H1 (cell line): ENCODE data around the gene NUBP1. TPM values are rescaled to one million over a fixed set of nuclear protein-coding genes. Genes with fewer than 3 reads are reported as not detected.

Experiments used
- CTCF ChIA-PET: fragments of 300-600 bp; sonication (Branson Sonifier 250); formaldehyde crosslinking; loops from one replicate; lab custom pipeline; 2021; ENCODE audit not compliant: partially characterized antibody; lab: Charles Lee
- POLR2A ChIA-PET: fragments of 300-600 bp; sonication (Branson Sonifier 250); formaldehyde crosslinking; loops from one replicate; lab custom pipeline; 2021; ENCODE audit warnings: inconsistent platforms; ENCODE audit not compliant: partially characterized antibody; lab: Charles Lee
- DNase-seq, 2 experiments: peaks; one replicate each; pipeline versions ENCODE4 v3.0.0 to v3.0.0-alpha.2; 2010 to 2022; ENCODE audit warnings: low spot score in 2 of 2, low read depth in 1 of 2, mixed read lengths in 1 of 2
- FAIRE-seq: peaks from 2 replicates; lab custom pipeline; 2011; peaks lifted over from hg19 to GRCh38; lab: Jason Lieb, UNC
- H2AFZ ChIP-seq: 2 replicates; pipeline ENCODE4 v1.8.1; 2012; ENCODE audit warnings: low read length, inconsistent platforms
- H2AK5ac ChIP-seq: 2 replicates; pipeline ENCODE4 v1.6.1; 2013; ENCODE audit warnings: low read depth, low read length
- H2BK120ac ChIP-seq: replicated peaks from 2 replicates; pipeline ENCODE3; 2013; ENCODE audit warnings: low read depth, low read length, inconsistent platforms
- H2BK12ac ChIP-seq: 2 replicates; pipeline ENCODE4 v1.6.1; 2013; ENCODE audit warnings: low read depth, low read length
- H2BK15ac ChIP-seq: 2 replicates; pipeline ENCODE4 v1.6.1; 2013; ENCODE audit warnings: low read length
- H2BK20ac ChIP-seq: 2 replicates; pipeline ENCODE4 v1.6.1; 2013; ENCODE audit warnings: low read length
- H2BK5ac ChIP-seq: 2 replicates; pipeline ENCODE4 v1.6.1; 2013; ENCODE audit warnings: low read depth, low read length
- H3K14ac ChIP-seq: 2 replicates; pipeline ENCODE4 v1.6.1; 2013; ENCODE audit warnings: inconsistent platforms; ENCODE audit not compliant: insufficient read length
- H3K18ac ChIP-seq: 2 replicates; pipeline ENCODE4 v1.6.1; 2013; ENCODE audit warnings: low read length; ENCODE audit errors: extremely low read depth
- H3K23ac ChIP-seq: 2 replicates; pipeline ENCODE4 v1.6.1; 2013; ENCODE audit warnings: inconsistent platforms; ENCODE audit not compliant: insufficient read length
- H3K23me2 ChIP-seq: 2 replicates; pipeline ENCODE4 v1.6.1; 2013; ENCODE audit warnings: low read depth, low read length
- H3K27ac ChIP-seq: 2 replicates; pipeline ENCODE4 v1.6.1; 2011; ENCODE audit warnings: low read depth, low read length, inconsistent platforms
- H3K27me3 ChIP-seq, 4 experiments: replicated peaks in 1 of 4; 1 replicate in 1 of 4; 2 replicates in 3 of 4; pipeline versions ENCODE4 v1.6.1 to v1.8.1; 2011 to 2013; ENCODE audit warnings: low read length in 3 of 4, mild to moderate bottlenecking in 3 of 4, inconsistent platforms in 2 of 4, mixed read lengths in 2 of 4, moderate library complexity in 1 of 4; ENCODE audit not compliant: control insufficient read depth in 3 of 4, insufficient read depth in 3 of 4; ENCODE audit errors: extremely low read depth in 1 of 4
- H3K36me3 ChIP-seq, 4 experiments: 2 replicates each; pipeline versions ENCODE4 v1.6.1 to v1.8.1; 2011 to 2013; ENCODE audit warnings: mild to moderate bottlenecking in 4 of 4, low read length in 3 of 4, moderate library complexity in 2 of 4, control low read depth in 1 of 4, inconsistent platforms in 1 of 4; ENCODE audit not compliant: insufficient read depth in 4 of 4, control insufficient read depth in 2 of 4
- H3K4ac ChIP-seq: replicated peaks from 2 replicates; pipeline ENCODE3; 2013; ENCODE audit warnings: low read length, low read depth, mixed read lengths, inconsistent platforms; ENCODE audit not compliant: insufficient read length
- H3K4me1 ChIP-seq, 4 experiments: replicated peaks in 1 of 4; 1 replicate in 1 of 4; 2 replicates in 3 of 4; pipeline versions ENCODE4 v1.6.1 to v1.8.1; 2011 to 2013; ENCODE audit warnings: low read length in 3 of 4, inconsistent platforms in 2 of 4, mixed read lengths in 1 of 4; ENCODE audit not compliant: insufficient read depth in 4 of 4, control insufficient read depth in 3 of 4
- H3K4me2 ChIP-seq, 2 experiments: 2 replicates each; pipeline versions ENCODE4 v1.6.1 to v1.8.1; 2011 to 2013; ENCODE audit warnings: low read depth in 2 of 2, low read length in 2 of 2, control low read depth in 1 of 2, inconsistent platforms in 1 of 2, mild to moderate bottlenecking in 1 of 2; ENCODE audit not compliant: insufficient read depth in 1 of 2
- H3K4me3 ChIP-seq, 4 experiments: fragments of 200-600, 300-600 bp in 1 of 4; sonication (generic), shearing (Covaris generic), sonication (Bioruptor Twin) in 1 of 4; 2 replicates each; pipeline versions ENCODE4 v1.5.1 to v1.8.1; 2011 to 2016; ENCODE audit warnings: low read length in 4 of 4, low read depth in 3 of 4, control low read depth in 2 of 4, inconsistent platforms in 2 of 4, mild to moderate bottlenecking in 2 of 4, mixed read lengths in 1 of 4, moderate library complexity in 1 of 4; ENCODE audit not compliant: insufficient read depth in 2 of 4; ENCODE audit errors: extremely low read depth in 1 of 4
- H3K56ac ChIP-seq: replicated peaks from 2 replicates; pipeline ENCODE3; 2013; ENCODE audit warnings: low read depth, mild to moderate bottlenecking, mixed read lengths, low read length, inconsistent platforms; ENCODE audit not compliant: insufficient read length
- H3K79me1 ChIP-seq: 2 replicates; pipeline ENCODE4 v1.6.1; 2013; ENCODE audit warnings: low read depth, low read length, control low read depth
- H3K79me2 ChIP-seq, 2 experiments: 2 replicates each; pipeline versions ENCODE4 v1.6.1 to v1.8.1; 2012 to 2013; ENCODE audit warnings: low read length in 2 of 2, mild to moderate bottlenecking in 2 of 2, inconsistent platforms in 1 of 2; ENCODE audit not compliant: insufficient read depth in 2 of 2, control insufficient read depth in 1 of 2
- H3K9ac ChIP-seq, 4 experiments: replicated peaks in 1 of 4; 1 replicate in 1 of 4; 2 replicates in 3 of 4; pipeline versions ENCODE4 v1.6.1 to v1.8.1; 2011 to 2013; ENCODE audit warnings: low read depth in 3 of 4, low read length in 3 of 4, control low read depth in 2 of 4, mild to moderate bottlenecking in 2 of 4, moderate library complexity in 2 of 4, inconsistent platforms in 1 of 4; ENCODE audit errors: extremely low read depth in 1 of 4
- H3K9me3 ChIP-seq, 2 experiments: 2 replicates each; pipeline versions ENCODE4 v1.6.1 to v1.8.1; 2012 to 2013; ENCODE audit warnings: mild to moderate bottlenecking in 2 of 2, moderate library complexity in 2 of 2, control low read depth in 1 of 2, inconsistent platforms in 1 of 2, low read depth in 1 of 2, low read length in 1 of 2, mixed read lengths in 1 of 2; ENCODE audit not compliant: insufficient read depth in 2 of 2
- H4K20me1 ChIP-seq, 2 experiments: replicated peaks in 1 of 2; 2 replicates each; pipeline versions ENCODE3 to v1.8.1; 2011 to 2013; ENCODE audit warnings: inconsistent platforms in 2 of 2, low read length in 2 of 2, mild to moderate bottlenecking in 1 of 2; ENCODE audit not compliant: insufficient read depth in 2 of 2, control insufficient read depth in 1 of 2
- H4K5ac ChIP-seq: 2 replicates; pipeline ENCODE4 v1.6.1; 2013; ENCODE audit warnings: low read length, low read depth, mixed read lengths, inconsistent platforms; ENCODE audit not compliant: insufficient read length
- H4K8ac ChIP-seq: 2 replicates; pipeline ENCODE4 v1.8.0; 2013; ENCODE audit warnings: mild to moderate bottlenecking, moderate library complexity, low read length, inconsistent platforms; ENCODE audit not compliant: insufficient read depth; ENCODE audit errors: extremely low read depth
- H4K91ac ChIP-seq: replicated peaks from 2 replicates; pipeline ENCODE3; 2013; ENCODE audit warnings: low read length, mixed read lengths, inconsistent platforms; ENCODE audit not compliant: insufficient read length
- ATF2 ChIP-seq: IDR thresholded peaks from 2 replicates; pipeline ENCODE4 v1.6.1; 2012; ENCODE audit warnings: low read length, inconsistent platforms
- CBX5 ChIP-seq: fragments of 300-800, 300-1000 bp; sonication (generic); IDR thresholded peaks from 2 replicates; pipeline ENCODE4 v1.7.1; 2016; ENCODE audit warnings: antibody characterized with exemption, low read length, low read depth
- CEBPB ChIP-seq: IDR thresholded peaks from 2 replicates; pipeline ENCODE4 v1.6.1; 2012; ENCODE audit warnings: low read depth, low read length
- CHD1 ChIP-seq: IDR thresholded peaks from 2 replicates; pipeline ENCODE4 v1.6.1; 2012; ENCODE audit warnings: low read depth, low read length, improper control_type of control experiment
- CHD2 ChIP-seq: IDR thresholded peaks from 2 replicates; pipeline ENCODE4 v1.6.1; 2012; ENCODE audit warnings: low read length, improper control_type of control experiment
- GABPA ChIP-seq: IDR thresholded peaks from 2 replicates; pipeline ENCODE4 v1.6.1; 2011; ENCODE audit warnings: mild to moderate bottlenecking, low read length, moderate library complexity, borderline replicate concordance; ENCODE audit not compliant: insufficient read depth
- HDAC6 ChIP-seq: IDR thresholded peaks from one replicate; pipeline ENCODE4 v1.7.1; 2012; ENCODE audit warnings: low read depth, mild to moderate bottlenecking, inconsistent platforms, low read length, moderate library complexity
- KDM1A ChIP-seq: fragments of 200-600, 300-600 bp; sonication (generic); IDR thresholded peaks from 2 replicates; pipeline ENCODE4 v1.7.1; 2016; ENCODE audit warnings: mild to moderate bottlenecking, low read length, borderline replicate concordance
- NRF1 ChIP-seq: IDR thresholded peaks from 2 replicates; pipeline ENCODE4 v1.6.1; 2011; ENCODE audit warnings: mild to moderate bottlenecking, low read depth, low read length, improper control_type of control experiment
- RNF2 ChIP-seq: fragments of 200-900, 300-1000 bp; sonication (generic); IDR thresholded peaks from 2 replicates; pipeline ENCODE4 v1.7.1; 2016; ENCODE audit warnings: borderline replicate concordance, low read depth, mild to moderate bottlenecking, antibody characterized with exemption, low read length; ENCODE audit not compliant: poor library complexity, severe bottlenecking; ENCODE audit errors: missing control alignments
- SP2 ChIP-seq: IDR thresholded peaks from 2 replicates; pipeline ENCODE4 v1.6.1; 2012; ENCODE audit warnings: mild to moderate bottlenecking, low read length, inconsistent platforms
- USF2 ChIP-seq: IDR thresholded peaks from 2 replicates; pipeline ENCODE4 v1.6.1; 2011; ENCODE audit warnings: low read length, improper control_type of control experiment
- WGBS, 2 experiments: shearing (Covaris generic) in 1 of 2; methylation state at CpG; one replicate each; pipeline versions ENCODE4 v1.1.6 to v1.1.7; 2013 to 2015; ENCODE audit warnings: low lambda C conversion rate in 2 of 2, mixed read lengths in 2 of 2, inconsistent platforms in 1 of 2, low coverage in 1 of 2, missing lambda C conversion rate in 1 of 2; ENCODE audit not compliant: insufficient replicate concordance in 2 of 2, insufficient coverage in 1 of 2, insufficient read length in 1 of 2; ENCODE audit errors: extremely low coverage in 1 of 2, missing lambda C conversion rate in 1 of 2; 5-methylcytosine and 5-hydroxymethylcytosine counted together
- polyA plus RNA-seq, 7 experiments: library from polyadenylated mRNA; depleted of rRNA in 3 of 7; stranded (reverse) in 5 of 7; unstranded in 2 of 7; fragments of >200 nt in 5 of 7; fragments of 200-250 nt in 2 of 7; gene quantifications; 1 replicate in 5 of 7; 2 replicates in 1 of 7; 4 replicates in 1 of 7; pipeline versions ENCODE4 v1.2.1 to v1.2.3, GENCODE V29; 2011 to 2013; ENCODE audit warnings: missing spikeins in 2 of 7, mixed read lengths in 2 of 7
- total RNA-seq: library from RNA; stranded (reverse); fragmentation: NEBNext Ultra II Directional; extraction: Animal tissue kit (Norgen Biotek cat#: 25700); gene quantifications from 2 replicates; pipeline ENCODE4 v1.2.1, GENCODE V29; 2021

The NUBP1 gene
- total and polyA plus RNA-seq, 2 of the 8 experiments (the other 6 are each of a cell fraction or from before 2014, with no cell fraction given) = 28.2 to 32.2 TPM

- Histone ChIP-seq H3K56ac (no peak overlapping the region), H3K4me3 (no peak overlapping the region), H3K27ac (no peak overlapping the region), H3K4me2 (no peak overlapping the region), H3K18ac (no peak overlapping the region), H3K4me1 (no peaks in the 10 kb centered on the region), H3K23me2 (no peaks in the 10 kb centered on the region), H2BK120ac (no peak overlapping the region), H3K79me1 (no peaks in the 10 kb centered on the region), H3K36me3 (peaks cover 0 to 41% (median 20%) of the 10 kb centered on the region in 4 experiments; a peak in 6 of 8 replicates), H3K23ac (no peak overlapping the region), H2BK12ac (no peak overlapping the region), H2AFZ (no peak overlapping the region), H3K27me3 (no peaks in the 10 kb centered on the region), H2AK5ac (no peak overlapping the region), H3K9me3 (no peaks in the 10 kb centered on the region), H4K20me1 (no peaks in the 10 kb centered on the region), H3K79me2 (no peaks in the 10 kb centered on the region), H2BK20ac (no peak overlapping the region), H4K91ac (no peak overlapping the region), H4K8ac (no peak overlapping the region), H2BK15ac (no peak overlapping the region), H3K4ac (no peak overlapping the region), H2BK5ac (no peak overlapping the region), H3K14ac (no peak overlapping the region), H4K5ac (no peak overlapping the region), H3K9ac (no peak overlapping the region)
- DNase-seq = no peak
- TF ChIP-seq ATF2 (no peak), SP2 (no peak), GABPA (no peak), CBX5 (no peak), CHD2 (no peak), KDM1A (no peak), USF2 (no peak), CHD1 (no peak), CEBPB (no peak), NRF1 (no peak), RNF2 (no peak), HDAC6 (no peak)
- ChIA-PET CTCF (no interaction called here), POLR2A (no interaction called here)
- WGBS, 2 experiments = 89% methylated on average over 8 of the region's 8 CpGs; no CpG with 5 or more reads in 1 of the 2 experiments
- FAIRE-seq = no peak
These were observed 17.7 kb downstream of the NUBP1 start for GRCh38 chr16:10761373-10761772.
